H1 (cell line): Measurements from ENCODE around the gene FRK. TPM values are rescaled to one million over a fixed set of nuclear protein-coding genes. Genes with fewer than 3 reads are reported as not detected.

Experiments
- CTCF ChIA-PET: fragments of 300-600 bp; sonication (Branson Sonifier 250); formaldehyde crosslinking; loops from one replicate; lab custom pipeline; 2021; ENCODE audit not compliant: partially characterized antibody; lab: Charles Lee
- POLR2A ChIA-PET: fragments of 300-600 bp; sonication (Branson Sonifier 250); formaldehyde crosslinking; loops from one replicate; lab custom pipeline; 2021; ENCODE audit warnings: inconsistent platforms; ENCODE audit not compliant: partially characterized antibody; lab: Charles Lee
- DNase-seq, 2 experiments: peaks; one replicate each; pipeline versions ENCODE4 v3.0.0 to v3.0.0-alpha.2; 2010 to 2022; ENCODE audit warnings: low spot score in 2 of 2, low read depth in 1 of 2, mixed read lengths in 1 of 2
- FAIRE-seq: peaks from 2 replicates; lab custom pipeline; 2011; peaks lifted over from hg19 to GRCh38; lab: Jason Lieb, UNC
- H2AFZ ChIP-seq: 2 replicates; pipeline ENCODE4 v1.8.1; 2012; ENCODE audit warnings: low read length, inconsistent platforms
- H2AK5ac ChIP-seq: 2 replicates; pipeline ENCODE4 v1.6.1; 2013; ENCODE audit warnings: low read depth, low read length
- H2BK120ac ChIP-seq: replicated peaks from 2 replicates; pipeline ENCODE3; 2013; ENCODE audit warnings: low read depth, low read length, inconsistent platforms
- H2BK12ac ChIP-seq: 2 replicates; pipeline ENCODE4 v1.6.1; 2013; ENCODE audit warnings: low read depth, low read length
- H2BK15ac ChIP-seq: 2 replicates; pipeline ENCODE4 v1.6.1; 2013; ENCODE audit warnings: low read length
- H2BK20ac ChIP-seq: 2 replicates; pipeline ENCODE4 v1.6.1; 2013; ENCODE audit warnings: low read length
- H2BK5ac ChIP-seq: 2 replicates; pipeline ENCODE4 v1.6.1; 2013; ENCODE audit warnings: low read depth, low read length
- H3K14ac ChIP-seq: 2 replicates; pipeline ENCODE4 v1.6.1; 2013; ENCODE audit warnings: inconsistent platforms; ENCODE audit not compliant: insufficient read length
- H3K18ac ChIP-seq: 2 replicates; pipeline ENCODE4 v1.6.1; 2013; ENCODE audit warnings: low read length; ENCODE audit errors: extremely low read depth
- H3K23ac ChIP-seq: 2 replicates; pipeline ENCODE4 v1.6.1; 2013; ENCODE audit warnings: inconsistent platforms; ENCODE audit not compliant: insufficient read length
- H3K23me2 ChIP-seq: 2 replicates; pipeline ENCODE4 v1.6.1; 2013; ENCODE audit warnings: low read depth, low read length
- H3K27ac ChIP-seq: 2 replicates; pipeline ENCODE4 v1.6.1; 2011; ENCODE audit warnings: low read depth, low read length, inconsistent platforms
- H3K27me3 ChIP-seq, 4 experiments: replicated peaks in 1 of 4; 1 replicate in 1 of 4; 2 replicates in 3 of 4; pipeline versions ENCODE4 v1.6.1 to v1.8.1; 2011 to 2013; ENCODE audit warnings: low read length in 3 of 4, mild to moderate bottlenecking in 3 of 4, inconsistent platforms in 2 of 4, mixed read lengths in 2 of 4, moderate library complexity in 1 of 4; ENCODE audit not compliant: control insufficient read depth in 3 of 4, insufficient read depth in 3 of 4; ENCODE audit errors: extremely low read depth in 1 of 4
- H3K36me3 ChIP-seq, 4 experiments: 2 replicates each; pipeline versions ENCODE4 v1.6.1 to v1.8.1; 2011 to 2013; ENCODE audit warnings: mild to moderate bottlenecking in 4 of 4, low read length in 3 of 4, moderate library complexity in 2 of 4, control low read depth in 1 of 4, inconsistent platforms in 1 of 4; ENCODE audit not compliant: insufficient read depth in 4 of 4, control insufficient read depth in 2 of 4
- H3K4ac ChIP-seq: replicated peaks from 2 replicates; pipeline ENCODE3; 2013; ENCODE audit warnings: low read length, low read depth, mixed read lengths, inconsistent platforms; ENCODE audit not compliant: insufficient read length
- H3K4me1 ChIP-seq, 4 experiments: replicated peaks in 1 of 4; 1 replicate in 1 of 4; 2 replicates in 3 of 4; pipeline versions ENCODE4 v1.6.1 to v1.8.1; 2011 to 2013; ENCODE audit warnings: low read length in 3 of 4, inconsistent platforms in 2 of 4, mixed read lengths in 1 of 4; ENCODE audit not compliant: insufficient read depth in 4 of 4, control insufficient read depth in 3 of 4
- H3K4me2 ChIP-seq, 2 experiments: 2 replicates each; pipeline versions ENCODE4 v1.6.1 to v1.8.1; 2011 to 2013; ENCODE audit warnings: low read depth in 2 of 2, low read length in 2 of 2, control low read depth in 1 of 2, inconsistent platforms in 1 of 2, mild to moderate bottlenecking in 1 of 2; ENCODE audit not compliant: insufficient read depth in 1 of 2
- H3K4me3 ChIP-seq, 4 experiments: fragments of 200-600, 300-600 bp in 1 of 4; sonication (generic), shearing (Covaris generic), sonication (Bioruptor Twin) in 1 of 4; 2 replicates each; pipeline versions ENCODE4 v1.5.1 to v1.8.1; 2011 to 2016; ENCODE audit warnings: low read length in 4 of 4, low read depth in 3 of 4, control low read depth in 2 of 4, inconsistent platforms in 2 of 4, mild to moderate bottlenecking in 2 of 4, mixed read lengths in 1 of 4, moderate library complexity in 1 of 4; ENCODE audit not compliant: insufficient read depth in 2 of 4; ENCODE audit errors: extremely low read depth in 1 of 4
- H3K56ac ChIP-seq: replicated peaks from 2 replicates; pipeline ENCODE3; 2013; ENCODE audit warnings: low read depth, mild to moderate bottlenecking, mixed read lengths, low read length, inconsistent platforms; ENCODE audit not compliant: insufficient read length
- H3K79me1 ChIP-seq: 2 replicates; pipeline ENCODE4 v1.6.1; 2013; ENCODE audit warnings: low read depth, low read length, control low read depth
- H3K79me2 ChIP-seq, 2 experiments: 2 replicates each; pipeline versions ENCODE4 v1.6.1 to v1.8.1; 2012 to 2013; ENCODE audit warnings: low read length in 2 of 2, mild to moderate bottlenecking in 2 of 2, inconsistent platforms in 1 of 2; ENCODE audit not compliant: insufficient read depth in 2 of 2, control insufficient read depth in 1 of 2
- H3K9ac ChIP-seq, 4 experiments: replicated peaks in 1 of 4; 1 replicate in 1 of 4; 2 replicates in 3 of 4; pipeline versions ENCODE4 v1.6.1 to v1.8.1; 2011 to 2013; ENCODE audit warnings: low read depth in 3 of 4, low read length in 3 of 4, control low read depth in 2 of 4, mild to moderate bottlenecking in 2 of 4, moderate library complexity in 2 of 4, inconsistent platforms in 1 of 4; ENCODE audit errors: extremely low read depth in 1 of 4
- H3K9me3 ChIP-seq, 2 experiments: 2 replicates each; pipeline versions ENCODE4 v1.6.1 to v1.8.1; 2012 to 2013; ENCODE audit warnings: mild to moderate bottlenecking in 2 of 2, moderate library complexity in 2 of 2, control low read depth in 1 of 2, inconsistent platforms in 1 of 2, low read depth in 1 of 2, low read length in 1 of 2, mixed read lengths in 1 of 2; ENCODE audit not compliant: insufficient read depth in 2 of 2
- H4K20me1 ChIP-seq, 2 experiments: replicated peaks in 1 of 2; 2 replicates each; pipeline versions ENCODE3 to v1.8.1; 2011 to 2013; ENCODE audit warnings: inconsistent platforms in 2 of 2, low read length in 2 of 2, mild to moderate bottlenecking in 1 of 2; ENCODE audit not compliant: insufficient read depth in 2 of 2, control insufficient read depth in 1 of 2
- H4K5ac ChIP-seq: 2 replicates; pipeline ENCODE4 v1.6.1; 2013; ENCODE audit warnings: low read length, low read depth, mixed read lengths, inconsistent platforms; ENCODE audit not compliant: insufficient read length
- H4K8ac ChIP-seq: 2 replicates; pipeline ENCODE4 v1.8.0; 2013; ENCODE audit warnings: mild to moderate bottlenecking, moderate library complexity, low read length, inconsistent platforms; ENCODE audit not compliant: insufficient read depth; ENCODE audit errors: extremely low read depth
- H4K91ac ChIP-seq: replicated peaks from 2 replicates; pipeline ENCODE3; 2013; ENCODE audit warnings: low read length, mixed read lengths, inconsistent platforms; ENCODE audit not compliant: insufficient read length
- GTF2F1 ChIP-seq: IDR thresholded peaks from 2 replicates; pipeline ENCODE4 v1.6.1; 2012; ENCODE audit warnings: low read depth, low read length, improper control_type of control experiment, borderline replicate concordance
- SIN3A ChIP-seq, 2 experiments: IDR thresholded peaks in 1 of 2; conservative IDR thresholded peaks in 1 of 2; 2 replicates each; pipeline ENCODE4 v1.6.1; 2011 to 2012; ENCODE audit warnings: low read length in 2 of 2, improper control_type of control experiment in 1 of 2, low read depth in 1 of 2, mild to moderate bottlenecking in 1 of 2
- WGBS, 2 experiments: shearing (Covaris generic) in 1 of 2; methylation state at CpG; one replicate each; pipeline versions ENCODE4 v1.1.6 to v1.1.7; 2013 to 2015; ENCODE audit warnings: low lambda C conversion rate in 2 of 2, mixed read lengths in 2 of 2, inconsistent platforms in 1 of 2, low coverage in 1 of 2, missing lambda C conversion rate in 1 of 2; ENCODE audit not compliant: insufficient replicate concordance in 2 of 2, insufficient coverage in 1 of 2, insufficient read length in 1 of 2; ENCODE audit errors: extremely low coverage in 1 of 2, missing lambda C conversion rate in 1 of 2; 5-methylcytosine and 5-hydroxymethylcytosine counted together
- polyA plus RNA-seq, 7 experiments: library from polyadenylated mRNA; depleted of rRNA in 3 of 7; stranded (reverse) in 5 of 7; unstranded in 2 of 7; fragments of >200 nt in 5 of 7; fragments of 200-250 nt in 2 of 7; gene quantifications; 1 replicate in 5 of 7; 2 replicates in 1 of 7; 4 replicates in 1 of 7; pipeline versions ENCODE4 v1.2.1 to v1.2.3, GENCODE V29; 2011 to 2013; ENCODE audit warnings: missing spikeins in 2 of 7, mixed read lengths in 2 of 7
- total RNA-seq: library from RNA; stranded (reverse); fragmentation: NEBNext Ultra II Directional; extraction: Animal tissue kit (Norgen Biotek cat#: 25700); gene quantifications from 2 replicates; pipeline ENCODE4 v1.2.1, GENCODE V29; 2021

Gene FRK
- total and polyA plus RNA-seq, 2 of the 8 experiments (the other 6 are each of a cell fraction or from before 2014, with no cell fraction given): 0.11 to 0.24 TPM

- Histone ChIP-seq H3K4me1 (no peaks in the 10 kb centered on the region), H4K5ac (no peak overlapping the region), H2BK15ac (no peak overlapping the region), H2BK20ac (no peak overlapping the region), H3K9me3 (no peaks in the 10 kb centered on the region), H3K23ac (no peak overlapping the region), H4K20me1 (no peaks in the 10 kb centered on the region), H3K14ac (no peak overlapping the region), H2BK120ac (no peak overlapping the region), H3K4ac (no peak overlapping the region), H3K4me2 (no peak overlapping the region), H3K56ac (no peak overlapping the region), H3K4me3 (no peak overlapping the region), H3K27me3 (no peaks in the 10 kb centered on the region), H3K79me2 (no peaks in the 10 kb centered on the region), H2AFZ (no peak overlapping the region), H3K23me2 (no peaks in the 10 kb centered on the region), H4K8ac (no peak overlapping the region), H4K91ac (no peak overlapping the region), H3K79me1 (no peaks in the 10 kb centered on the region), H3K18ac (no peak overlapping the region), H3K9ac (no peak overlapping the region), H2BK5ac (no peak overlapping the region), H2AK5ac (no peak overlapping the region), H2BK12ac (no peak overlapping the region), H3K27ac (no peak overlapping the region), H3K36me3 (no peaks in the 10 kb centered on the region)
- POLR2A ChIA-PET: no interaction called here
- TF ChIP-seq GTF2F1: no peak
- no peak for TF ChIP-seq SIN3A (conservative IDR thresholded peaks at IDR 0.05 in 1 of 2, IDR thresholded peaks at IDR 0.05 in 1 of 2; ENCODE audit: low read depth in 1 of 2, low read length in 2 of 2)
- FAIRE-seq (no peak), DNase-seq (no peak)
- WGBS, 2 experiments: 92% methylated on average over 2 of the region's 2 CpGs; no CpG with 5 or more reads in 1 of the 2 experiments
- CTCF ChIA-PET: no interaction called here
Observed at GRCh38 chr6:115891750-115892149, 168.9 kb downstream of the FRK start.
